IPS DF 6.9 (cell line): Measurements from ENCODE around the gene TTLL6.
"Not testable (repeated sequence)": the region's sequence is repeated elsewhere in the genome, so short reads cannot be mapped to it uniquely, and the experiment has no call there.

Experiments used
- DNase-seq: peaks from one replicate; pipeline ENCODE4 v3.0.0-alpha.2; 2013; ENCODE audit warnings: low read depth, low spot score
- H3K27ac ChIP-seq: one replicate; pipeline ENCODE4 v1.5.1; 2013; ENCODE audit warnings: low read length, control low read depth
- H3K27me3 ChIP-seq: 2 replicates; pipeline ENCODE4 v1.6.1; 2013; ENCODE audit warnings: mild to moderate bottlenecking, low read length; ENCODE audit not compliant: control insufficient read depth, insufficient read depth
- H3K36me3 ChIP-seq: 2 replicates; pipeline ENCODE4 v1.6.1; 2013; ENCODE audit warnings: low read length; ENCODE audit not compliant: control insufficient read depth, insufficient read depth
- H3K4me1 ChIP-seq: 2 replicates; pipeline ENCODE4 v1.6.1; 2013; ENCODE audit warnings: low read length; ENCODE audit not compliant: control insufficient read depth, insufficient read depth
- H3K4me3 ChIP-seq: 2 replicates; pipeline ENCODE4 v1.5.1; 2013; ENCODE audit warnings: mild to moderate bottlenecking, low read length
- H3K9me3 ChIP-seq: 2 replicates; pipeline ENCODE4 v1.6.1; 2013; ENCODE audit warnings: low read length, inconsistent platforms; ENCODE audit not compliant: control insufficient read depth, insufficient read depth
- WGBS: extraction: QIAGEN DNeasy Blood & Tissue Kit; methylation state at CpG from one replicate; pipeline ENCODE4 v1.1.7; 2013; ENCODE audit warnings: mixed read lengths, missing lambda C conversion rate; ENCODE audit not compliant: insufficient read length, insufficient coverage; 5-methylcytosine and 5-hydroxymethylcytosine counted together

Gene TTLL6

GRCh38 chr17:48837458-48837857 is 20.4 kb upstream of the TTLL6 start:
- not testable (repeated sequence) for H3K4me3 ChIP-seq, DNase-seq, H3K27me3 ChIP-seq, H3K4me1 ChIP-seq, H3K36me3 ChIP-seq, H3K9me3 ChIP-seq, H3K27ac ChIP-seq
- WGBS = no CpG with 5 or more reads among the region's 4 CpGs

GRCh38 chr17:48835971-48836370 is 18.9 kb upstream of the TTLL6 start:
- peaks cover 2% of the 10 kb centered on the region; the same call in 1 of the 2 replicates for H3K4me1 ChIP-seq
- H3K27ac ChIP-seq = no peak overlapping the region

GRCh38 chr17:48834973-48835372 is 17.9 kb upstream of the TTLL6 start:
- peaks cover 2% of the 10 kb centered on the region; the same call in 1 of the 2 replicates for H3K4me1 ChIP-seq
- H3K36me3 ChIP-seq = no peaks in the 10 kb centered on the region
- no peak overlapping the region for H3K4me3 ChIP-seq
- no peak overlapping the region for H3K27ac ChIP-seq
- no CpG with 5 or more reads among the region's 2 CpGs for WGBS
- no peaks in the 10 kb centered on the region for H3K27me3 ChIP-seq
- DNase-seq = no peak
- H3K9me3 ChIP-seq = no peaks in the 10 kb centered on the region

More at GRCh38 chr17:48835971-48836370, 18.9 kb upstream of the TTLL6 start:
- Histone ChIP-seq H3K9me3 (no peaks in the 10 kb centered on the region), H3K27me3 (no peaks in the 10 kb centered on the region), H3K4me3 (no peak overlapping the region), H3K36me3 (no peaks in the 10 kb centered on the region)
- WGBS = no CpG with 5 or more reads among the region's 2 CpGs
- no peak for DNase-seq

- WGBS = no CpG with 5 or more reads among the region's 8 CpGs
- Histone ChIP-seq H3K27me3 (no peaks in the 10 kb centered on the region), H3K4me3 (peak overlapping the region; percentile 86; the same call in 1 of the 2 replicates), H3K27ac (no peak overlapping the region), H3K36me3 (no peaks in the 10 kb centered on the region), H3K9me3 (no peaks in the 10 kb centered on the region), H3K4me1 (peaks cover 2% of the 10 kb centered on the region; the same call in 1 of the 2 replicates)
- DNase-seq = no peak
Measured at GRCh38 chr17:48831549-48831883, 14.5 kb upstream of the TTLL6 start.

- peak within 1 kb of the TSS; percentile 86; the same call in 1 of the 2 replicates for H3K4me3 ChIP-seq
- H3K27ac ChIP-seq = no peak within 1 kb of the TSS
- H3K9me3 ChIP-seq = no peaks in the 10 kb centered on the region
- no peaks in the 10 kb centered on the region for H3K27me3 ChIP-seq
- peaks cover 2% of the 10 kb centered on the region; the same call in 1 of the 2 replicates for H3K4me1 ChIP-seq
- no peak for DNase-seq
- no peaks in the 10 kb centered on the region for H3K36me3 ChIP-seq
- no CpG with 5 or more reads among the region's 48 CpGs for WGBS
Measured at GRCh38 chr17:48830840-48831548, 14.0 kb upstream of the TTLL6 start, which contains the start of gene CALCOCO2. CALCOCO2 (plus strand) TSS chr17:48831035; CDS start chr17:48841708, 10,673 bp downstream.

GRCh38 chr17:48825446-48826381 is 8.7 kb upstream of the TTLL6 start:
- no CpG with 5 or more reads among the region's 11 CpGs for WGBS
- DNase-seq = no peak
- no peak overlapping the region for H3K27ac ChIP-seq

GRCh38 chr17:48820936-48821335 is 3.9 kb upstream of the TTLL6 start:
- not testable (repeated sequence) for H3K4me1 ChIP-seq, H3K9me3 ChIP-seq, DNase-seq, H3K36me3 ChIP-seq, H3K27me3 ChIP-seq, H3K27ac ChIP-seq, H3K4me3 ChIP-seq
- no CpG with 5 or more reads among the region's 6 CpGs for WGBS

More at GRCh38 chr17:48825446-48826381, 8.7 kb upstream of the TTLL6 start:
- Histone ChIP-seq H3K4me3 (no peak overlapping the region), H3K27me3 (no peaks in the 10 kb centered on the region), H3K9me3 (no peaks in the 10 kb centered on the region), H3K4me1 (no peaks in the 10 kb centered on the region), H3K36me3 (no peaks in the 10 kb centered on the region)

- no peak for DNase-seq
- H3K4me1 ChIP-seq = peaks cover 4% of the 10 kb centered on the region; the same call in 1 of the 2 replicates
- no peak overlapping the region for H3K4me3 ChIP-seq
- H3K9me3 ChIP-seq = no peaks in the 10 kb centered on the region
- H3K36me3 ChIP-seq = no peaks in the 10 kb centered on the region
- no CpG with 5 or more reads among the region's 11 CpGs for WGBS
- H3K27ac ChIP-seq = no peak overlapping the region
- no peaks in the 10 kb centered on the region for H3K27me3 ChIP-seq
Measured at GRCh38 chr17:48819466-48819865, 2.4 kb upstream of the TTLL6 start.

- no CpG with 5 or more reads among the region's 9 CpGs for WGBS
- Histone ChIP-seq H3K27me3 (no peaks in the 10 kb centered on the region), H3K27ac (no peak overlapping the region), H3K9me3 (no peaks in the 10 kb centered on the region), H3K4me1 (peaks cover 4% of the 10 kb centered on the region; the same call in 1 of the 2 replicates), H3K4me3 (no peak overlapping the region), H3K36me3 (no peaks in the 10 kb centered on the region)
- no peak for DNase-seq
Measured at GRCh38 chr17:48818361-48818841, 1.4 kb upstream of the TTLL6 start.

- H3K27me3 ChIP-seq = no peaks in the 10 kb centered on the region
- no peaks in the 10 kb centered on the region for H3K36me3 ChIP-seq
- no CpG with 5 or more reads among the region's 7 CpGs for WGBS
- no peak for DNase-seq
- peaks cover 6% of the 10 kb centered on the region; the same call in 1 of the 2 replicates for H3K4me1 ChIP-seq
- no peak overlapping the region for H3K27ac ChIP-seq
- H3K9me3 ChIP-seq = no peaks in the 10 kb centered on the region
- peak overlapping the region; percentile 86 for H3K4me3 ChIP-seq
Measured at GRCh38 chr17:48816438-48816773, 623 bp downstream of the TTLL6 start.
